ENCODE measurements around the gene FIGLA. TPM values are rescaled to one million over a fixed set of nuclear protein-coding genes. Genes with fewer than 3 reads are reported as not detected.

The FIGLA gene
- total RNA-seq, 1 experiment from 2014 or later: not detected

DNA sequence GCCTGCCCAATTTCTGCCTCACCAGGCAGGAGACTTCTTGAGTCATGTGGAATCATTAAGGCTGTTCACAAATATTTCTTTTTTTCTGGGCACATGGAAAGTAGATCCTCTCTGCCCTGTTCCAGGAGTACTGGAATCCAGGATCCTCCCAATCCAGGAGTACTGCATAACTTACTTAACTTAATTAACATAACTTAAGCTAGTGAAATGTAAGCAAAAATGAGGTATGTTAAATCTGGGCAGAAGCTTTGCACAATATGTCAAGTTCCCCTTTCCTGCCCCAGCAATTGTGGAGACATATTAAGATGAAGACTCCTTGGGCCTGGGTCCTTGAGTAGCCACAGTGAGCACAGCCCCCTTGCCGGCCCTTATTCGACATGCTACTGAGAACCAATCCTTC lies 41.9 kb upstream of the FIGLA start:
- H3K4me1 ChIP-seq (replicated peaks; ENCODE audit: insufficient read depth): no peaks in the 10 kb centered on the region
- no peak overlapping the region for H3K4me3 ChIP-seq
- no peaks in the 10 kb centered on the region for H3K9me2 ChIP-seq (ENCODE audit: insufficient read depth)
- H3F3A ChIP-seq (ENCODE audit: insufficient read depth, low read depth): no peaks in the 10 kb centered on the region
- H3K36me3 ChIP-seq (ENCODE audit: low read depth): no peaks in the 10 kb centered on the region
- TF ChIP-seq, protein P1, sequence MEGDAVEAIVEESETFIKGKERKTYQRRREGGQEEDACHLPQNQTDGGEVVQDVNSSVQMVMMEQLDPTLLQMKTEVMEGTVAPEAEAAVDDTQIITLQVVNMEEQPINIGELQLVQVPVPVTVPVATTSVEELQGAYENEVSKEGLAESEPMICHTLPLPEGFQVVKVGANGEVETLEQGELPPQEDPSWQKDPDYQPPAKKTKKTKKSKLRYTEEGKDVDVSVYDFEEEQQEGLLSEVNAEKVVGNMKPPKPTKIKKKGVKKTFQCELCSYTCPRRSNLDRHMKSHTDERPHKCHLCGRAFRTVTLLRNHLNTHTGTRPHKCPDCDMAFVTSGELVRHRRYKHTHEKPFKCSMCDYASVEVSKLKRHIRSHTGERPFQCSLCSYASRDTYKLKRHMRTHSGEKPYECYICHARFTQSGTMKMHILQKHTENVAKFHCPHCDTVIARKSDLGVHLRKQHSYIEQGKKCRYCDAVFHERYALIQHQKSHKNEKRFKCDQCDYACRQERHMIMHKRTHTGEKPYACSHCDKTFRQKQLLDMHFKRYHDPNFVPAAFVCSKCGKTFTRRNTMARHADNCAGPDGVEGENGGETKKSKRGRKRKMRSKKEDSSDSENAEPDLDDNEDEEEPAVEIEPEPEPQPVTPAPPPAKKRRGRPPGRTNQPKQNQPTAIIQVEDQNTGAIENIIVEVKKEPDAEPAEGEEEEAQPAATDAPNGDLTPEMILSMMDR (conservative IDR thresholded peaks at IDR 0.05): no peak
- no peak for TF ChIP-seq EZH2 (IDR thresholded peaks at IDR 0.05; ENCODE audit: low read depth)
- POLR2A ChIA-PET (ENCODE audit: unreplicated experiment): no interaction called here
- CTCF ChIA-PET: no interaction called here
- no peaks in the 10 kb centered on the region for H4K20me1 ChIP-seq (ENCODE audit: insufficient read depth)
- DNase-seq: no peak
- H3K9me3 ChIP-seq (ENCODE audit: insufficient read depth, low read depth): no peaks in the 10 kb centered on the region
- no peak overlapping the region for H2AFZ ChIP-seq
- BruUV-seq (replicated peaks): no TSS peak
- no peaks in the 10 kb centered on the region for H3K79me2 ChIP-seq (ENCODE audit: low read depth)
- H3K27ac ChIP-seq: no peak overlapping the region
- H3K4me2 ChIP-seq: no peak overlapping the region
- intact Hi-C loops (cut with micrococcal nuclease; ENCODE audit: unreplicated experiment): no loop called here
- H3K27me3 ChIP-seq (ENCODE audit: insufficient read depth, low read depth): peaks cover 93% of the 10 kb centered on the region

DNA sequence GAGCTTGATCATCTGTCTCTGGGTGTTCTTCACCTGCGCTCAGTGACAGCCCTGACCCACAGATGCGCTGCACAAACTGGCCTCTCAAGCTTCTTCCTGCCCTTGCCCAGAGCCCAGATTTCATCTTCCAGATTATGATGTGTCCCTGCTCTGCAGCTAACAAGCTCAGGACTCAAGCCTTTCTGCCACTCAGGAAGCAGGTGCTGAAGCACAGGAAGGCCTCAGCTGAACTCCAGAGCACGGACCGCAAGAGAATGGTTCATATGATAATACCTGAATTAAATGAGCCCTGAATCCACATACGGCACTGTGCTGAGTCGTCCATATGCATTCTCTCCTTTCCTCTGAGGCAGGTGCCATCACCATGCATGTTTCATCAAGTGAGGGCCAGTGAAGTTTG lies 41.4 kb upstream of the FIGLA start:
- BruUV-seq (replicated peaks): no TSS peak
- Histone ChIP-seq H3K36me3 (ENCODE audit: low read depth) (no peaks in the 10 kb centered on the region), H3K27me3 (ENCODE audit: insufficient read depth, low read depth) (peaks cover 90% of the 10 kb centered on the region), H4K20me1 (ENCODE audit: insufficient read depth) (no peaks in the 10 kb centered on the region), H3K79me2 (ENCODE audit: low read depth) (no peaks in the 10 kb centered on the region), H3F3A (ENCODE audit: insufficient read depth, low read depth) (no peaks in the 10 kb centered on the region), H3K4me2 (no peak overlapping the region), H3K9me3 (ENCODE audit: insufficient read depth, low read depth) (no peaks in the 10 kb centered on the region), H3K9me2 (ENCODE audit: insufficient read depth) (no peaks in the 10 kb centered on the region), H3K4me1 (replicated peaks; ENCODE audit: insufficient read depth) (no peaks in the 10 kb centered on the region), H3K27ac (no peak overlapping the region), H2AFZ (no peak overlapping the region), H3K4me3 (no peak overlapping the region)
- ChIA-PET POLR2A (ENCODE audit: unreplicated experiment) (no interaction called here), CTCF (no interaction called here)
- intact Hi-C loops (cut with micrococcal nuclease; ENCODE audit: unreplicated experiment): no loop called here
- TF ChIP-seq, protein P1 (conservative IDR thresholded peaks at IDR 0.05): no peak
- no peak for TF ChIP-seq EZH2 (IDR thresholded peaks at IDR 0.05; ENCODE audit: low read depth)
- DNase-seq: no peak

DNA sequence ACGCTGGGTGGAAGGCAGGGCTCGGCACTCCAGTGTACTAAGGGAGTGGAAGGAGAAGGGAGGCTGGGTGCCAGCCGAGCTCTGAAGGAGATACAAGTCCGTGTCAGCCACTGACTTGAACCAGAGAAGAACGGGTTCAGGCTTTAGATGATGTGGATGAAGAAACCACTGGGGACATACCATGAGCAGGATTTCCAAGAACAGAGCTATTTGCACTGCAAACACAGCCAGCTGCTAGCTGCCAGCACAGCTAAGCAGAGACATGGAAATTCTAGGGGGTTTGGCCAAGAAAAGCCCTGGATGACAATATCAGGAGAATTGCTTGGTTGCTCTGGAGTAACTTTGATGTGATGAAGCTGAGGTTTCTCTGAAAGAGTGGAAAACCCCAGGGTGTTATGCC lies 39.9 kb upstream of the FIGLA start:
- H3K36me3 ChIP-seq (ENCODE audit: low read depth): no peaks in the 10 kb centered on the region
- intact Hi-C loops (cut with micrococcal nuclease; ENCODE audit: unreplicated experiment): no loop called here
- H3K27ac ChIP-seq: no peak overlapping the region
- DNase-seq: no peak
- CTCF ChIA-PET: no interaction called here
- no peaks in the 10 kb centered on the region for H3K9me3 ChIP-seq (ENCODE audit: insufficient read depth, low read depth)
- H3K4me3 ChIP-seq: no peak overlapping the region
- peaks cover 75% of the 10 kb centered on the region for H3K27me3 ChIP-seq (ENCODE audit: insufficient read depth, low read depth)
- H2AFZ ChIP-seq: no peak overlapping the region
- POLR2A ChIA-PET (ENCODE audit: unreplicated experiment): no interaction called here
- no peak overlapping the region for H3K4me2 ChIP-seq
- H3K4me1 ChIP-seq (replicated peaks; ENCODE audit: insufficient read depth): no peaks in the 10 kb centered on the region
- H4K20me1 ChIP-seq (ENCODE audit: insufficient read depth): no peaks in the 10 kb centered on the region
- BruUV-seq (replicated peaks): no TSS peak
- H3F3A ChIP-seq (ENCODE audit: insufficient read depth, low read depth): no peaks in the 10 kb centered on the region
- H3K9me2 ChIP-seq (ENCODE audit: insufficient read depth): no peaks in the 10 kb centered on the region
- TF ChIP-seq, protein P1 (conservative IDR thresholded peaks at IDR 0.05): no peak
- no peak for TF ChIP-seq EZH2 (IDR thresholded peaks at IDR 0.05; ENCODE audit: low read depth)
- no peaks in the 10 kb centered on the region for H3K79me2 ChIP-seq (ENCODE audit: low read depth)
